ENCODE measurements around the gene ZFHX3.

GRCh38 chr16:73037845-73038570 lies 9.9 kb downstream of the ZFHX3 start:
- TF ChIP-seq, protein P1, sequence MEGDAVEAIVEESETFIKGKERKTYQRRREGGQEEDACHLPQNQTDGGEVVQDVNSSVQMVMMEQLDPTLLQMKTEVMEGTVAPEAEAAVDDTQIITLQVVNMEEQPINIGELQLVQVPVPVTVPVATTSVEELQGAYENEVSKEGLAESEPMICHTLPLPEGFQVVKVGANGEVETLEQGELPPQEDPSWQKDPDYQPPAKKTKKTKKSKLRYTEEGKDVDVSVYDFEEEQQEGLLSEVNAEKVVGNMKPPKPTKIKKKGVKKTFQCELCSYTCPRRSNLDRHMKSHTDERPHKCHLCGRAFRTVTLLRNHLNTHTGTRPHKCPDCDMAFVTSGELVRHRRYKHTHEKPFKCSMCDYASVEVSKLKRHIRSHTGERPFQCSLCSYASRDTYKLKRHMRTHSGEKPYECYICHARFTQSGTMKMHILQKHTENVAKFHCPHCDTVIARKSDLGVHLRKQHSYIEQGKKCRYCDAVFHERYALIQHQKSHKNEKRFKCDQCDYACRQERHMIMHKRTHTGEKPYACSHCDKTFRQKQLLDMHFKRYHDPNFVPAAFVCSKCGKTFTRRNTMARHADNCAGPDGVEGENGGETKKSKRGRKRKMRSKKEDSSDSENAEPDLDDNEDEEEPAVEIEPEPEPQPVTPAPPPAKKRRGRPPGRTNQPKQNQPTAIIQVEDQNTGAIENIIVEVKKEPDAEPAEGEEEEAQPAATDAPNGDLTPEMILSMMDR (IDR thresholded peaks at IDR 0.05; ENCODE audit: poor library complexity, severe bottlenecking) = no peak
- TF ChIP-seq REST (IDR thresholded peaks at IDR 0.05; ENCODE audit: borderline replicate concordance) (no peak), POLR2AphosphoS5 (IDR thresholded peaks at IDR 0.05) (no peak), EZH2 (IDR thresholded peaks at IDR 0.05; ENCODE audit: borderline replicate concordance, insufficient read depth, low read length, poor library complexity, severe bottlenecking) (no peak), EP300 (conservative IDR thresholded peaks at IDR 0.05; ENCODE audit: poor library complexity, severe bottlenecking) (no peak), MXI1 (conservative IDR thresholded peaks at IDR 0.05; ENCODE audit: poor library complexity, severe bottlenecking) (no peak), SMC3 (conservative IDR thresholded peaks at IDR 0.05; ENCODE audit: poor library complexity) (no peak), TAF1 (IDR thresholded peaks at IDR 0.05; ENCODE audit: low read depth) (no peak)

Measured in neural cell (in vitro differentiated cells).